GM12878 (cell line): ENCODE measurements around the gene EHBP1L1.

Experiments
- BCL11A ChIP-seq: IDR thresholded peaks from 2 replicates; pipeline ENCODE4 v1.6.1; 2011; ENCODE audit warnings: low read depth, low read length
- BHLHE40 ChIP-seq, 2 experiments: fragments of 450-650 bp in 1 of 2; IDR thresholded peaks; 2 replicates each; pipeline ENCODE4 v1.6.1; 2011 to 2017; ENCODE audit warnings: low read depth in 2 of 2, borderline replicate concordance in 1 of 2, improper control_type of control experiment in 1 of 2, low read length in 1 of 2, mild to moderate bottlenecking in 1 of 2
- CTCF ChIP-seq, 3 experiments: IDR thresholded peaks in 2 of 3; conservative IDR thresholded peaks in 1 of 3; 2 replicates each; pipeline ENCODE4 v1.5.1; 2011; ENCODE audit warnings: low read depth in 3 of 3, low read length in 3 of 3, mild to moderate bottlenecking in 3 of 3, control low read depth in 2 of 3, moderate library complexity in 2 of 3, inconsistent platforms in 1 of 3, mixed read lengths in 1 of 3; ENCODE audit not compliant: control insufficient read depth in 2 of 3, insufficient read depth in 1 of 3; ENCODE audit errors: extremely low read depth in 1 of 3
- EZH2 ChIP-seq: IDR thresholded peaks from 2 replicates; pipeline ENCODE4 v1.6.1; 2012; ENCODE audit warnings: low read depth, mild to moderate bottlenecking, control low read depth, inconsistent platforms, low read length, borderline replicate concordance; ENCODE audit not compliant: control insufficient read depth
- FOS ChIP-seq: IDR thresholded peaks from 3 replicates; pipeline ENCODE4 v1.6.1; 2011; ENCODE audit warnings: borderline replicate concordance; ENCODE audit not compliant: insufficient read length; ENCODE audit errors: extremely low read depth
- GABPA ChIP-seq: IDR thresholded peaks from 2 replicates; pipeline ENCODE4 v1.6.1; 2014; ENCODE audit warnings: antibody characterized with exemption, low read depth, mild to moderate bottlenecking, inconsistent platforms
- MAX ChIP-seq: IDR thresholded peaks from 2 replicates; pipeline ENCODE4 v1.6.1; 2012; ENCODE audit warnings: low read depth, low read length, improper control_type of control experiment
- POLR2AphosphoS5 ChIP-seq: IDR thresholded peaks from 2 replicates; pipeline ENCODE4 v1.6.1; 2011; ENCODE audit warnings: mild to moderate bottlenecking, low read length, inconsistent platforms
- USF2 ChIP-seq: IDR thresholded peaks from 2 replicates; pipeline ENCODE4 v1.6.1; 2011; ENCODE audit warnings: low read depth, low read length, improper control_type of control experiment, borderline replicate concordance
- TF ChIP-seq, protein P1 (sequence below): IDR thresholded peaks from 2 replicates; pipeline ENCODE4 v1.6.1; 2012; ENCODE audit warnings: mild to moderate bottlenecking, low read depth, low read length

DNA sequence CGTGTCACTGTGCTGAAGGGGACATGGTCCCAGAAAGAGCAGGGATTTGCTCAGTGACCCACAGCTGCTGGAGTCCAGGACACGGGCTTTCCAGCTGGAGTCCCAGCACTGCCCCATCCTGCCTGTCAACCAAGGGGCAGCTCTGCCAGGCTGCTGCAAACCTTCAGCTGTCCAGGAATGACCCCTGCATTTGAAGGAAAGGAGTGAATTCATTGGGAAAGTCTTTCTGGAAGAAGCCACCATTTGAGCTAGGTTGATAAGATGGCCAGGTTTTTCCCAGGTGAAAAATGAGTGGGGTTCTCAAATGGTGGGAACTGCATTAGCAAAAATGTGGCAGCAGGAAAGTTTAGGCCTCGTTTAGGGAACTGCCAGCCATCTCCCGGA lies 10.4 kb downstream of the EHBP1L1 start:
- TF ChIP-seq FOS (no peak), BHLHE40 (IDR thresholded peaks at IDR 0.05; ENCODE audit: borderline replicate concordance in 1 of 2, low read depth in 2 of 2, low read length in 1 of 2) (no peak), CTCF (IDR thresholded peaks at IDR 0.05 in 2 of 3, conservative IDR thresholded peaks at IDR 0.05 in 1 of 3; ENCODE audit: control insufficient read depth in 2 of 3, extremely low read depth in 1 of 3, insufficient read depth in 1 of 3, low read depth in 3 of 3, low read length in 3 of 3) (no peak), EZH2 (no peak), MAX (no peak), BCL11A (no peak), GABPA (no peak), USF2 (no peak), POLR2AphosphoS5 (no peak)
- TF ChIP-seq, protein P1, sequence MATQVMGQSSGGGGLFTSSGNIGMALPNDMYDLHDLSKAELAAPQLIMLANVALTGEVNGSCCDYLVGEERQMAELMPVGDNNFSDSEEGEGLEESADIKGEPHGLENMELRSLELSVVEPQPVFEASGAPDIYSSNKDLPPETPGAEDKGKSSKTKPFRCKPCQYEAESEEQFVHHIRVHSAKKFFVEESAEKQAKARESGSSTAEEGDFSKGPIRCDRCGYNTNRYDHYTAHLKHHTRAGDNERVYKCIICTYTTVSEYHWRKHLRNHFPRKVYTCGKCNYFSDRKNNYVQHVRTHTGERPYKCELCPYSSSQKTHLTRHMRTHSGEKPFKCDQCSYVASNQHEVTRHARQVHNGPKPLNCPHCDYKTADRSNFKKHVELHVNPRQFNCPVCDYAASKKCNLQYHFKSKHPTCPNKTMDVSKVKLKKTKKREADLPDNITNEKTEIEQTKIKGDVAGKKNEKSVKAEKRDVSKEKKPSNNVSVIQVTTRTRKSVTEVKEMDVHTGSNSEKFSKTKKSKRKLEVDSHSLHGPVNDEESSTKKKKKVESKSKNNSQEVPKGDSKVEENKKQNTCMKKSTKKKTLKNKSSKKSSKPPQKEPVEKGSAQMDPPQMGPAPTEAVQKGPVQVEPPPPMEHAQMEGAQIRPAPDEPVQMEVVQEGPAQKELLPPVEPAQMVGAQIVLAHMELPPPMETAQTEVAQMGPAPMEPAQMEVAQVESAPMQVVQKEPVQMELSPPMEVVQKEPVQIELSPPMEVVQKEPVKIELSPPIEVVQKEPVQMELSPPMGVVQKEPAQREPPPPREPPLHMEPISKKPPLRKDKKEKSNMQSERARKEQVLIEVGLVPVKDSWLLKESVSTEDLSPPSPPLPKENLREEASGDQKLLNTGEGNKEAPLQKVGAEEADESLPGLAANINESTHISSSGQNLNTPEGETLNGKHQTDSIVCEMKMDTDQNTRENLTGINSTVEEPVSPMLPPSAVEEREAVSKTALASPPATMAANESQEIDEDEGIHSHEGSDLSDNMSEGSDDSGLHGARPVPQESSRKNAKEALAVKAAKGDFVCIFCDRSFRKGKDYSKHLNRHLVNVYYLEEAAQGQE = no peak
